Muscle of arm (tissue), 14 donors: Measurements from ENCODE around the gene FOXD1. TPM values are rescaled to one million over a fixed set of nuclear protein-coding genes. Genes with fewer than 3 reads are reported as not detected.
"Not testable (repeated sequence)": the region's sequence is repeated elsewhere in the genome, so short reads cannot be mapped to it uniquely, and the experiment has no call there.

Experiments used
- DNase-seq: peaks from one replicate; pipeline ENCODE4 v3.0.0-alpha.2; 2013
- long read RNA-seq, 11 donors: transcript quantifications; one replicate each; lab custom pipeline, GENCODE V29; 2026
- polyA plus RNA-seq, 12 donors: library from polyadenylated mRNA; unstranded; fragments of 120-200 nt; gene quantifications; one replicate each; pipeline ENCODE4 v1.2.1, GENCODE V29; 2013; ENCODE audit not compliant: insufficient read length in 12 of 12

The FOXD1 gene
- 1 to 10 TPM in 2 of 12 donors, under 1 TPM in 8, not detected in 2; 0.43 to 4.7 (median 0.67) TPM for polyA plus RNA-seq
- long read RNA-seq, donor 1 = 0 reads
- long read RNA-seq, donor 2 = 0 reads
- long read RNA-seq, donor 3 = 0 reads
- long read RNA-seq, donor 4 = 0 reads
- long read RNA-seq, donor 5, partial matches to known transcripts = 0 of 1 reads
- long read RNA-seq, donor 5, other reads (novel, unspliced or antisense) = 0 of 1 reads
- long read RNA-seq, donor 6, partial matches to known transcripts = 0 of 1 reads
- long read RNA-seq, donor 6, other reads (novel, unspliced or antisense) = 0 of 1 reads
- long read RNA-seq, donor 7, partial matches to known transcripts = 0 of 2 reads
- long read RNA-seq, donor 7, other reads (novel, unspliced or antisense) = 0 of 2 reads
- long read RNA-seq, donor 8, partial matches to known transcripts = 0 of 1 reads
- long read RNA-seq, donor 8, other reads (novel, unspliced or antisense) = 0 of 1 reads
- long read RNA-seq, donor 9, partial matches to known transcripts = 0 of 2 reads
- long read RNA-seq, donor 9, other reads (novel, unspliced or antisense) = 0 of 2 reads
- long read RNA-seq, donor 10 = 0 reads
- long read RNA-seq, donor 11, partial matches to known transcripts = 0 of 2 reads
- long read RNA-seq, donor 11, other reads (novel, unspliced or antisense) = 0 of 2 reads

- peak; percentile 83 for DNase-seq
These were observed at the start of gene FOXD1 for GRCh38 chr5:73448463-73449136. TSS of gene FOXD1 (minus strand) at chr5:73448777. CDS start at chr5:73448362, 415 bp downstream.

- no peak for DNase-seq
These were observed 49.0 kb upstream of the FOXD1 start for GRCh38 chr5:73497497-73498056.

- DNase-seq = no peak
These were observed 48.4 kb upstream of the FOXD1 start for GRCh38 chr5:73496984-73497457.

GRCh38 chr5:73495772-73496335 lies 47.3 kb upstream of the FOXD1 start:
- no peak for DNase-seq

DNA sequence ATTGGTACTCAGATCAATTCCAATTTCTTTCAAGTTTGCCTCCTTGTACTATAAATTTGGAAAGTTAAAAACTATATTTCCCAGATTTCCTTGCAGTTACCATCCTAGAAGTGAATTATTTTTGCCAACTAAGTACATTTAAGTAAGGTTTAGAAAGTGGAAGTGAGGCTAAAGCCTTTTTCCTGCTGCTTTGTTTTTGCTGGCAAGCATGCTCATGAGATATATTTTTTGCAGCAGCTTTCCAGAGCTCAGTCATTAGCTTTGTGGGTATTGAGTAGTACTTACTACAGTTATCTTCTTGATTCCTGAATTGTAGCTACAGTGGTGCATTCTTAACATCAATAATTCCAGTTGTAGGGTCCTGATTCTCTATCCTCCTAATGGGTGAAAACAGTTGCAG lies 46.1 kb upstream of the FOXD1 start:
- no peak for DNase-seq

DNA sequence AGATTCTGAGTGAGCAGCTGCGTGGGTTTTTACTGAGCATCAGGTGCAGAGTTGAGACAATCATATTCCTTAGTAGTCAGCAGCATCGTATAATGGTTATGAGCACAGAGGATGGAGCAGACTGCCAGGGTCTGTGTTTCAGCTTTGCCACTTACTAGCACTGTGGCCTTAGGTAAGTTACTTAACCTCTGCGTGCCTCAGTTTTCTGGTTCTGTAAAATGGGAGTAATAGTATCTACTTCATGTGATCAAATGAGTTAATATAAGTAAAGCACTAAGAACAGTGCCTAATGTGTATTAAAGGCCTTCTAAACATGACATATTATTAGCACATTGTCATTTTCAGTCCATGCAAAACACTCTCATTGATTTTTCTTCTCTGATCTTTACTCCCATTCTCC lies 44.8 kb upstream of the FOXD1 start:
- DNase-seq = no peak

DNA sequence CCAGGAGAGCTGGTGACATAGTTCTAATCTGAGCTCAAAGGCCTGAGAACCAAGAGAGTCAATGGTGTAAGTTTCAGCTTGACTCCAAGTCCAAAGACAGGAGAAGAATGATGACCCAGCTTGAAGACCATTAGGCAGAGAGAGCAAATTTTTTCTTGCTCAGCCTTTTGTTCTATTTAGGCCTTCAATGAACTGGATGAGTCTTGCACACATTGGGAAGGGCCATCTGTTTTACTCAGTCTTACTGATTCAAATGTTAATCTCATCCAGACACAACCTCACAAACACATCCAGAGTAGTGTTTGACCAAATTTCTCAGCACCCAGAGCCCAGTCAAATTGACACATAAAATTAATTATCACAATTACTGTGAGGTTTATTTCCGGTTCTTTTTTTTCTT lies 42.6 kb upstream of the FOXD1 start:
- DNase-seq = no peak

- DNase-seq = no peak
These were observed 41.5 kb upstream of the FOXD1 start for GRCh38 chr5:73490088-73490487.

DNA sequence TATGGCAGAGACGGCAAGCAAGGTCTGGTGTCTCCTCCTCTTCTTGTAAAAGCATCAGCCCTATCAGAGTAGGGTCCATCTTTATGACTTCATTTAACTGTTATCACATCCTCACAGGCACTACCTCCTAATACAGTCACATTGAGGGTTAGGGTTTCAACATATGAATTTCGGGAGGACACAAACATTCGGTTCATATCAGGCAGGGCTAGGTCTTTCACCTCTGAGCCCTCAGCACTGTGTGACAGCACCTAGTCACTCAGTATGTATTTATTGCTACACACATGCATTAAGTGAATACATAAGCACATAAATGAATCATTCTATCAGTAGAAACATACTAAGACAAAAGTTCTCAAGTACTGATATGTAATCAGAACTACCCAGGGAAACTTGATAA lies 40.2 kb upstream of the FOXD1 start:
- DNase-seq = no peak

GRCh38 chr5:73487815-73488214 lies 39.2 kb upstream of the FOXD1 start:
- DNase-seq = no peak

- not testable (repeated sequence) for DNase-seq
These were observed 38.7 kb upstream of the FOXD1 start for GRCh38 chr5:73487257-73487656.

DNA sequence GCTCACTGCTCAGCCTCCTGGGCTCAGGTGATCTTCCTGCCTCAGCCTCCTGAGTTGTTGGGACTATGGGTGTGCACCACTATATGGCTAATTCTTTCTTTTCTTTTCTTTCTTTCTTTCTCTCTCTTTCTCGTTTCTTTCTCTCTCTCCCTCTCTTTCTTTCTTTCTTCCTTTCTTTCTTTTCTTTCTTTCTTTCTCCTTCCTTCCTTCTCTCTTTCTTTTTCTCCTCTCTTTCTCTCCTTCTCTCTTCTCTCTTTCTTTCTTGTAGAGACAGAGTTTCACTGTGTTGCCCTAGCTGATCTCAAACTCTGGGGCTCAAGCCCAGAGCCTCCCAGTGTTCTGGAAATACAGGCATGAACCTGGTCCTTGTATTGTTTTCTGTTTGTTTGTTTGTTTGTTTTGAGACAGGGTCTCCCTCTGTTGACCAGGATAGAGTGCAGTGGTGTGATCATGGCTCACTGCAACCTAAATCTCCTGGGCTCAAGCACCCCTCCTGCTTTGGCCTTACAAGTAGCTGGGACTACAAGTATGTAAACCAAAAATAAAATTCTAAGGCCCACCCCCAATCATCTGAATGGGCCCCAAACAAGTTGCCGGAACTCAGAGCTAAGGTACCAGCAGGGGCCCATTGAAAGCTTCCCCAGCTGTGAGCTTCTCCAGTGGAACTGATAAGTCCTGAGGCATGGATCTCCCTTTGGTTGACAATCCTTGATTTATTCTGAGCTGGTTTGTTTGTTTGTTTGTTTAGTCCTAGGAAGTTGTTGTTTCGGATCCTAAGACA lies 37.7 kb upstream of the FOXD1 start:
- no peak for DNase-seq

GRCh38 chr5:73485715-73486114 lies 37.1 kb upstream of the FOXD1 start:
- no peak for DNase-seq

GRCh38 chr5:73484511-73484910 lies 35.9 kb upstream of the FOXD1 start:
- no peak for DNase-seq

GRCh38 chr5:73483676-73484075 lies 35.1 kb upstream of the FOXD1 start:
- DNase-seq = no peak

DNA sequence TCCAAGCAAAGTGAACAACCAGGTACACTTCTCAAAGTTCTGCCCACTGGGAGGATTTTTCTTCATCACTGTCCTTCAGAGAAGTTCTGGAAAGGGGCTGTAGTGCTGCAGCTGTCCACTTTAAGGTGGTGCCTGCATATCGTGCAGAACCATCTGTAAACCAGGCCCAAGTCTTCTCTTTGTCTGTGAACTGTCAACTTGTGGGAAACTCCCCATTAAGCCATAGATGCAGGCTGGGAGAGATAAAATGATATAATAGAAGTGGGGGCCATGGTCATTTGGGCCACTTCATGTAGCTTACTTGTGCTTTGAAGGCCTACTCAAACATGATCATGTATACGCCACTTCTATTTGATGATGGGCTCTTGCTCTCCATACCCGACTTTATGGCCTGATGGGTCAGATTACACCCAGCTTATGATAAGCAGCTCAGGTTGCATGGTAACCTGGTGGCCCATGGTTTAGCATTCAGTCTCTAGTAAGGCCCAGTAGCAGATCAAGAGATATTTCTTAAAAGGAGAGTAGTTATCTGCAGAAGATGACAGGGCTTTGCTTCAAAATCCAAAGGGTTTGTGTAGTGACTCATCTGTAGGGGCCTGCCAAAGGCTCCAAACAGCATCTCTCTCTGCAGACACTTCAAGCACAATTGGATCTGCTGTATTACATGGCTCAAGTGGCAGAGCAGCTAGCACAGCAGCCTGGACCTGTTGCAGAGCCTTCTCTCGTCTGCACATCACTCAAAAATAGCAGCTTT lies 34.0 kb upstream of the FOXD1 start:
- no peak for DNase-seq

- DNase-seq = no peak
These were observed 31.9 kb upstream of the FOXD1 start for GRCh38 chr5:73480500-73480899.

DNA sequence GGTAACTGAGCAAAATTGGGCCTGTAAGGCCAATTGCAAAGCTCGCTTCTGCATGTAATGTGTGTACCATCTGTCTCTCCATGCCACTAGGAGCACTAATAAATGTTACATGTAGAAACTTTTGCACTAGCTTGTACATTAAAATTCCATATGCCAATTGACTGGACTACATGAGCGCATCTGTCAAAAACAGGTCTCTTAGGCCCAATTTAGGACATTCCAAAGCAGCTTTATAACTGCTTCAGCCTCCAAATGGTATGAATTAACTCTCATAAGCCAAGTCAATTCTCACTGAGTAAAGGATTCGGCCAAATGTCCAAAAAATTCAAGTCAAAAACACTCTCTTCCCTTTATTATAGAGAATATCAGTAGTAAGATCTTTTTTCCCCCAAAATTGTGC lies 23.5 kb upstream of the FOXD1 start:
- DNase-seq = no peak

GRCh38 chr5:73471654-73472053 lies 23.1 kb upstream of the FOXD1 start:
- peak; percentile 76 for DNase-seq

- no peak for DNase-seq
These were observed 21.3 kb upstream of the FOXD1 start for GRCh38 chr5:73469878-73470277.
